SIG-M5 treated with dmso at 0.1 percent for 504 hours (cell line): ENCODE data around the gene CYP4V2.

Source experiments
- DNase-seq: peaks from one replicate; lab custom pipeline; 2025; ENCODE audit not compliant: unreplicated experiment; lab: John Stamatoyannopoulos, UW

The CYP4V2 gene

GRCh38 chr4:186191200-186192065 is at the start of gene CYP4V2:
TSS of gene CYP4V2 (plus strand) at chr4:186191567. CDS start at chr4:186191824, 257 bp downstream.
- DNase-seq: peak; percentile 76

DNA sequence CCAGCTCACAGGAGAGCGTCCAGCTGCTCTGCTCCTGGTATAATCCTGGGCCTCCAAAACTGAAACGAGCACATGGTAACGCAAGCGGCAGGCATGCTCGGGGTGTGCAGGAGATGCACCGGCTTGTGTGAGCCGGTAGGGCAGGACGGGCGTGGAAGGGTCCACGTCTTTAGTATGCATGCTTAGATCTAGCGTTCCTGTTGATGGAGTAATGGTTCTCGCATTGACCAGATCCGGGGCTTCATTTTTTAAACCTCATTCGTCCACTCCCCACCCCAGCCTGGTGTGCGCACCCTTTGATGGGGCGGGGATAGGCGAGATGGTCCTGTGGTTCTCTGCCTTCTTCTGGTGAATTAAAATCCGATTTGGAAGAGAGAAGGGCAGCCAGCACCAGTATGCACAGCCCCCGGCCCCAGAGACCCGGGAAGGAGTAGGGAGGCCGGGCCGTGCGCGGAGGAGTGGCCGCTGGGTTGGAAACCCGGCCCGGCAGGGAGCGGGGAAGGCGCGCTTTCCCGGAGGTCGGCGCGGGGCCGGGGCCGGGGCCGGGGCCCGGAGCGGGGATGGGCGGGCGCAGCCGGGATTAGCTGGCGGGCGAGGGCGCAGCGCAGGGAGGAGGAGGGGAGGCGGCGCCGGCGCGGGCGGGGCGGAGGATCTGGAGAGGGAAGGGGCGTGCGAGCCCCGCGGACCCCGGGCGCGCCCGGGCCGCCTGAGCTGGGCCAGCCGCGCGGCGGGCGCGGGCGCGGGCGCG is 47.0 kb upstream of the CYP4V2 start:
- DNase-seq: no peak

DNA sequence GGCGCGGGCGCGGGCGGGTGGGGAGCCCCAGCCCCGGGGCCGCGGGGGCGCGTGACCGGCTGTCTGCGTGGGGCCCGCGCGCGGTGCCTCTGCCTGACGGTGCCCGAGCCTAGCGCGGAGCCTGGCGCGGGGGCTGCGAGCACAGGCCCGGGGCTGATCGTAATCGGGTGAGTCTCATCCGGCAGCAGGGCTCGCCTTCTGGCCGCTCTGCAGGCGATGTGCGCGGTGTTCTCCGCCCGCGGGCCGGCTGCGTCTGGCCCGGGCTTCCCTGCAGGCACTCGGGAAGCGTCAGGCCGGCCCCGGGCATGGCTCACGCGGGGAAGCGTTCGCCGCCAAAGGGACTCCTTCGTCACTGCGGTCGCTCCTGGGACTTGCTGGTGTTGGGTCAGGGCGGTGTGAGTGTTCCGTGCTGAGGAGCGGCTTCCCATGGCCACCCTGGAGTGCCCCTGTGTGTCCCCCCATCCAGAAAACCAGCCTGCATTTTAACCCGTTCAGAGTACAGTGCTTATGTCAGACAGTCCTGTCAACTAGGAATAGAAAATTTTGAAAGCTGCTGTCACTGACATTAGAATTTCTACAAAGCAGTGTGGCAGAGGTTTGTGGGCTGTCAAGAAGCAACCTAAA is 46.3 kb upstream of the CYP4V2 start:
- DNase-seq: no peak

DNA sequence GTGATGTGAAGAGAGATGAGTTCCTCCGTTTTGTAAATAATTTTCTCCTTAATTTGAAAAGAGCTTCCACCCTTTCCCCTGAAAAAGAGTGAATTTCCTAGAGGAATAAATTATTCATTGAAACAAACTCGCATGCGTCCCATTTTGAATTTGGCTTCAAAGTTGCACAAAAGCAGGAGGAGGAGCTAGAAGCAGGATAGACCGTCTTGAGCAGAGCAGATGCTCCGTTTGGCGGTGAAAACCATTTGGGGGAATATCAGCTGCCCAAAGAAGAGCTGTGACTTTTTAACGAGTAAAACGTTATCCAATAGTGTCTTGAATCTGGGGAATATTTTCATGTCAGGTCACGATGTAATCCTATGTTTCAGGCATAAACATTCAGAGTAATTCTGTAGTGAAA is 44.9 kb upstream of the CYP4V2 start:
- no peak for DNase-seq

DNA sequence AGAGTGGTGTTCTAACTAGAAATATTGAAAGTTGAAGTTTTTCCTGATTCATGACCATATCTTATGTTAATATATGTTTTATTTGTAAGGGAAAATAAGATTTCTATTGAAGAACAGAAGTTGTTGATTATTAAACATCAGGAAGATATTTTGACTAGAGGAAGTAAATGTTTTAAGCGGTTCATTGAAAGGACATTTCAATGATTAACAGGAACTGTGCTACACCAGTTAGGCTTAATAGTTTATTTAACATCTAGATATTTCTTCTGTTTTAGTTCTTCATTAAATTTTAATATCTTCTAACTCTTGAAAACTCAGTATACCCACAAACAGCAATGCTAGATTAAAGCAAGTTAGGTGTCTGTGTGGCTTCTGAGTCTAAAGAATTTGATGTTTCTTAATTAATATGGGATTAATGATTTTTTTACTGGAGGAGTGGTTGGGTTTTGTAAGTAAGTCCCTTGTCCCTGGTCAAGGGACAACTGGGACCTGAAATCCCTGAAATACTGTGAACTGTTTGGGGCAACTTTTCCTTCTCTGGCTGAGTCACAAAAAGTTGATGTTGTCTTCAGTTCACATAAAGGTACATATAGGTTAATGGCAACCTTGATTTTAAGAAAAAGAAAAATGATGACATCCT is 42.9 kb upstream of the CYP4V2 start:
- DNase-seq: no peak

- DNase-seq: no peak
Observed at GRCh38 chr4:186149872-186150271, 41.5 kb upstream of the CYP4V2 start.

GRCh38 chr4:186150926-186151325 is 40.4 kb upstream of the CYP4V2 start:
- no peak for DNase-seq

GRCh38 chr4:186151499-186151898 is 39.9 kb upstream of the CYP4V2 start:
- no peak for DNase-seq

DNA sequence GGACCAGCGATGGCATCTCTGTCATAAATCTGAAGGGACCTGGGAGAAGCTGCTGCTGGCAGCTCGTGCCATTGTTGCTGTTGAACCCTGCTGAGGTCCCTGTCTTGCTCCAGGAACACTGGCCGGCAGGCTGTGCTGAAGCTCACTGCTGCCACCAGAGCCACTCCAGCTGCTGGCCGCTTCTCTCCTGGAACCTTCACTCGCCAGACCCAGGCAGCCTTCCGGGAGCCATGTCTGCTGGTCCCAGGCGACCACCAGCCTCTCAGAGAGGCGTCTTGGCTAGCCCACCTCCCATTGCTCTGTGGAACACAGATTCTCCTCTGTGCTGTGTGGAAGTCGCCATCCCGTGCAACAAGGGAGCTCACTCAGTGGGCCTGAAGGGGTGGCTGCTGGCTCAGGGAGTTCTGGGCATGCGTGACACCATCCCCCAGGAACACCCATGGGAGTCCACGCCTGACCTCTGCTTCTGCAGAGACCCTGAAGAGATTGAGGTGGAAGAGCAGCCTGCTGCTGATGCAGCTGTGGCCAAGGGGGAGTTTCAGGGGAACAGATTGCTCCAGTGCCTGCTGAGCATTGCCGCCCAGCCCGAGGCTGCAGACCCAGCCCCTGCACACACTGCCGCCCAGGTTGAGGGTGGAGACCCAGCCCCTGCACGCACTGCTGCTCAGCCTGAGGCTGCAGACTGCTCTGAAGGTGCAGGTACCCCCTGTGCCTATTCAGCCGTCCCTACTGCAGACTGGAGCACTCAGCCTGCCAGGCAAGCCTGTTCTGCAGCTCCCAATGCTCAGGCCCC is 33.1 kb upstream of the CYP4V2 start:
- DNase-seq: no peak

GRCh38 chr4:186158966-186159365 is 32.4 kb upstream of the CYP4V2 start:
- no peak for DNase-seq

GRCh38 chr4:186159613-186160012 is 31.8 kb upstream of the CYP4V2 start:
- no peak for DNase-seq

GRCh38 chr4:186161138-186161537 is 30.2 kb upstream of the CYP4V2 start:
- no peak for DNase-seq

DNA sequence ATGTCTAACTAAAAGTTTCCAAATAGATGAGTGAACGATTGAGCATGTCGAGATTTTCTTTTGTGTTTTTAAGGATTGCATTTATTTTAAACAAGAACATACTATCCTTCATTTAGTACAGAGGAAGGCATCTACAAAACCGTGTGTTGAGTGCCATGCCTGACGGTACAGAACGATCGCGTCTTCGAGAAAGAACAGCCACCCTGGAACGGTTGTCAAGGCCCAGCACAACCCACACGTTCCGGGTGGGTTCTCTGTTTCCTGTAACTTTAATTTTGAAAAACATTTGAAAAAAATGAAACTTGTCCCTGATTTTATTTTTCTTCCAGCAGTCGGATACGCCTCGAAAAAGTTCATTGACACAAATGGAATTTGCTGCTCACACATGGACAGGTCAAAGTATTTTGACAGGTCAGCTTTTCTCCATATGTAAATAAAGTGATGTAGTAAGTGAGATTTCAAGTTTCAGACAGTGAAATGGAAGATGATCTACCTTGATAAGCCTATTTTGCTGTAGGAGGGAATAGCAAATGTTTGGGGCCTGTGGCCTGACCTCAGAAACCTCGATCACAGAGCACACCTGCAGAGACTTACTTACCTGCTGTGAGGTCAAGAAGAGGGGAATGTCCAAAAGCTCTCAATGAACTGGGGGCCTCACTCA is 24.4 kb upstream of the CYP4V2 start:
- DNase-seq: no peak

GRCh38 chr4:186167605-186168004 is 23.8 kb upstream of the CYP4V2 start:
- no peak for DNase-seq

DNA sequence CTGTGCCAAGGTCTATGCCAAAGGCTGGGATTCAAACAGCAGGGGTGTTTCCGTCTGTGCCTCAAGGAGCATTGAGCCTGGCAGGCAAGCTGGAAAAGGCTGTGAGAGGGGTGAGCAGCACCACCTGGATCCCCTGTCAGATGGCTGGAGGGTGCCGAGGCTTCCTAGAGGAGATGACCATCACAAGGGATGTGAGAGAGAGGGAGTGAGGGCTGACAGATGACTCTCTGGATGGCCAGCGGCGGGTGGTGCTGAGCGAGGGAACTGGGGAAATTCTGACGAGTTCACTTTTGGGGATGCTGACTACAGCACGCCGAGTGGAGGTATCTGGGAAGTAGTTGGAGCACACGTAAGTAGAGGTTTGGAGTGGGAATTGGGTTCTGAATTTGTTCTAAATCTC is 22.6 kb upstream of the CYP4V2 start:
- DNase-seq: no peak

GRCh38 chr4:186169333-186169944 is 21.9 kb upstream of the CYP4V2 start:
- DNase-seq: no peak

DNA sequence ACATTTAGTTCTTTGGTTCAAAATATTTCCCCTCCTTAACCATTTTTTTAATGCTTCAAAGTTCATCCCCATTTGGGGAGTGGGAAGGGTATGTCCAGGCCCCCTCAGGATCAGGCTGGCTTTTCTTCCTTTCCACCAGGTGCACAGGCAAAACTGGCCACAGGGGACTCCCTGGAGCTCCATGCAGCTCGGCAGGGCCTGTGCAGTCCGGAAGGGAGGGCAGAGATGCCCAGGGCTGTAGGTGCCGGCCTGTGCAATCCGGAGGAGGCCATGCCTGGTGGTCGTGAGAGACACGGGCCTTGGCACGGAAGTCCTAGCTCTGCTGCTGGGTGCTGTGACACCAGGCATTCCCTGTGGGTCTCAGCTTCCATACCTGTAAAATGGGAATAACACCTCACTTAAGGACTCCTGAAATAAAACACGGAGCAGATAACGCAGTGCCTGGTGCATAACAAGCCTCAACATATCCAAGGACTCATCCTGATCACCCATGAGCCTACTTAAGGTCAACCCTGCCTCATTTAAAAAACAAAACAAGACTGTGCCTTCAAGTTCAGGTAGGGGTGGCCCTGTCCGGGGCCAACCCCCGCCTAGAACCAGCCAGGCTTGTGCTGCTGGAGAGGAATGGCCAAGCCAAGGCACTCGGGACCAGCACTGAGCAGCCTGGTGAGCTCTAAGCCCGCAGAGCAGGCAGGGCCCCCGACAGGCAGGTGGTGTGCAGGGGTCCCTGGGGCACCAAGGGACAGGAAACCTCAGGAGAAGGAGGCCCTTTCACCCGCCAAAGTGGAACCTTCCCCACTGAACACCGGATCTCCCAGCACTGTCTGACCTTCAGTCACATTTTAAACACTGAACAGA is 21.2 kb upstream of the CYP4V2 start:
- DNase-seq: no peak

- no peak for DNase-seq
Observed at GRCh38 chr4:186170966-186171365, 20.4 kb upstream of the CYP4V2 start.

- no peak for DNase-seq
Observed at GRCh38 chr4:186172546-186172945, 18.8 kb upstream of the CYP4V2 start.
